Omental fat pad (tissue), 4 donors: Measurements from ENCODE around the gene GAS2L1. TPM values are rescaled to one million over a fixed set of nuclear protein-coding genes. Genes with fewer than 3 reads are reported as not detected.
"Not testable (repeated sequence)": the region's sequence is repeated elsewhere in the genome, so short reads cannot be mapped to it uniquely, and the experiment has no call there.

Source experiments
- ATAC-seq: fragments of 150-250 bp; one replicate; pipeline ENCODE4 v1.9.1; 2016; ENCODE audit warnings: mild to moderate bottlenecking, moderate library complexity; ENCODE audit not compliant: low FRiP score
- DNase-seq: peaks from one replicate; pipeline ENCODE4 v3.0.0-alpha.2; 2019; ENCODE audit warnings: low spot score
- total RNA-seq, 4 donors: library from RNA; depleted of rRNA; stranded (reverse); fragments of >200 nt; gene quantifications; one replicate each; pipeline ENCODE4 v1.1.0, GENCODE V29; 2016
- TF ChIP-seq, protein P1 (sequence below), 3 donors: fragments of 450-650 bp; IDR thresholded peaks; one replicate each; pipeline ENCODE4 v1.5.1; 2016 to 2017; ENCODE audit warnings: antibody characterized with exemption in 3 of 3, mild to moderate bottlenecking in 3 of 3, moderate library complexity in 2 of 3

Gene GAS2L1
- total RNA-seq, 4 donors from 2014 or later = 13.4 to 29.0 (median 22.7) TPM

DNA sequence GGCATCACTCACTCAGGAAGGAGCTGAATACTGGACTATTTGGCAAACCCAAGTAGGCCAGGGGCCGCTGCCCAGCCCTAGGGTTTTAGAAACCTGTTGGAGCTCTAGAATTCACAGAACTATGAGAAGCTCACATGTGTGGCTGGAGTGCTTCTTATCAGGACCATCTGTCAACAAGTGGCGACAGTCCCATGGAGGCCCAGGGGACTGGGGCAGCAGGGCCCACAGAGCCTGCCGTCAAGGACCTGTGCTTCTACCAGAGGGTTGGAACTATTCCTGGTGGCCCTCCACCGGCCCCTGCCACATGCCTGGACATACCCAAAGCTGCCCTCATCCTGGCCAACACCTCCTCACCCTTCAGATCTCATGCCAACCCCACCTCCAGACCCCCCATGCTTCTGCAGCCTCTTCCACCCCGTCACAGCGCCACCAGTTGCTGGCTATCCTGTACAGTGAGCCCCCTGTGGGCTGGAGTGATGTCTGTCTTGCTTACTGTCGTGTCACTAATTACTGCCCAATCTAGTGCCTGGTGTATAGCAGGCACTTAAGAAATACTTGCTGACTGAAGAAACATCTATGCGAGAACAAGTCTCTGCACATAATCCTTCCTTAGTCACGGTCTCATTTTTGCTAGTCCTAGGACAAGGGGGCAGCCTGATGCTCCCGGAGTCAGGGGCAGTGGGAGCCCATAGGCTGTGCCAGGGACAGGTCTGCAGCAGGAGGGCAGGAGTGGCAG lies 36.3 kb downstream of the GAS2L1 start:
- ATAC-seq (no peak), DNase-seq (no peak)
- TF ChIP-seq, protein P1, sequence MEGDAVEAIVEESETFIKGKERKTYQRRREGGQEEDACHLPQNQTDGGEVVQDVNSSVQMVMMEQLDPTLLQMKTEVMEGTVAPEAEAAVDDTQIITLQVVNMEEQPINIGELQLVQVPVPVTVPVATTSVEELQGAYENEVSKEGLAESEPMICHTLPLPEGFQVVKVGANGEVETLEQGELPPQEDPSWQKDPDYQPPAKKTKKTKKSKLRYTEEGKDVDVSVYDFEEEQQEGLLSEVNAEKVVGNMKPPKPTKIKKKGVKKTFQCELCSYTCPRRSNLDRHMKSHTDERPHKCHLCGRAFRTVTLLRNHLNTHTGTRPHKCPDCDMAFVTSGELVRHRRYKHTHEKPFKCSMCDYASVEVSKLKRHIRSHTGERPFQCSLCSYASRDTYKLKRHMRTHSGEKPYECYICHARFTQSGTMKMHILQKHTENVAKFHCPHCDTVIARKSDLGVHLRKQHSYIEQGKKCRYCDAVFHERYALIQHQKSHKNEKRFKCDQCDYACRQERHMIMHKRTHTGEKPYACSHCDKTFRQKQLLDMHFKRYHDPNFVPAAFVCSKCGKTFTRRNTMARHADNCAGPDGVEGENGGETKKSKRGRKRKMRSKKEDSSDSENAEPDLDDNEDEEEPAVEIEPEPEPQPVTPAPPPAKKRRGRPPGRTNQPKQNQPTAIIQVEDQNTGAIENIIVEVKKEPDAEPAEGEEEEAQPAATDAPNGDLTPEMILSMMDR (IDR thresholded peaks at IDR 0.05) = no peak

DNA sequence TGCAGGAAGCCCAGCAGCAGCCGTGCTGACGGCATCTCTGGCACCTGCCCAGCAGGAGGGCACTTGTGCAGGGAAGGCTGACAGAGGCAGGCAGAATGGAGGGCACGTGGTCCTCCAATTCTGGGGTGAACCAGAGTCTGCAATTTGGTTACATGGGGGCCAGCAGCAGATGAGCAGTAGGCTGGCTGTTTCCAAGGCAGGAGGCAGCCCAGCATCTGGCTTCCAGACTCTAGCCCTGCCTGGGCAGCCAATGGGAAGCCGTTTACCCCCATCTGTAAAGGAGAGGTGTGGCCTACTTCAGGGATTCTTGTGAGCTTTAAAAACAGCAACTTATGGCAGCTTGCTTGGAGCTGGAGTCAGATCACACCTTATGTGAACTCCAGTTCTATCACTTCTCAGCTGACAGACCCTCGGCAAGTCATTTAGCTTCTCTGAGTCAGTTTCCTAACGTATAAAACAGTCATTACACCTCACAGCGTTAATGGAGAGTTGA lies 36.9 kb downstream of the GAS2L1 start:
- DNase-seq = no peak
- TF ChIP-seq, protein P1 (IDR thresholded peaks at IDR 0.05) = no peak
- no peak for ATAC-seq

DNA sequence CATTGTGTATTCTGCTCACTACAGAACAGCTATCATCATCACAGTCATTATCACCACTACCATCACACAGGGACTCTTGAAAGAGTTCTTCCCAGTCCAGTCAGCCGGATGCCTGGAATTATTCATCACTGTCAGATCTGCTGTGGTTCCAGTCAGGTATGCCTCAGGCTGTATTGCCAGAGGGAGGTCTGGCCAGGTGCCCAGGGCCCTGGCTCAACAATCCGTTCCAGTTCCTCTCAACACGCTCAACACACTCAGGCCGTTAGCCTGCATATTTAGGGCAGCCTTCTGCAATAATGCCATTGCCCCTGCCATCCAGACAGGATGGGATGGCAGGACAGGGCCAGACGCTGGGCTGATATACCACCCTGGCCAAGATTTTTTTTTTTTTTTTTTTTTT lies 37.7 kb downstream of the GAS2L1 start:
- ATAC-seq = peak; percentile 87
- TF ChIP-seq, protein P1 (IDR thresholded peaks at IDR 0.05) = no peak
- DNase-seq = peak; percentile 39

DNA sequence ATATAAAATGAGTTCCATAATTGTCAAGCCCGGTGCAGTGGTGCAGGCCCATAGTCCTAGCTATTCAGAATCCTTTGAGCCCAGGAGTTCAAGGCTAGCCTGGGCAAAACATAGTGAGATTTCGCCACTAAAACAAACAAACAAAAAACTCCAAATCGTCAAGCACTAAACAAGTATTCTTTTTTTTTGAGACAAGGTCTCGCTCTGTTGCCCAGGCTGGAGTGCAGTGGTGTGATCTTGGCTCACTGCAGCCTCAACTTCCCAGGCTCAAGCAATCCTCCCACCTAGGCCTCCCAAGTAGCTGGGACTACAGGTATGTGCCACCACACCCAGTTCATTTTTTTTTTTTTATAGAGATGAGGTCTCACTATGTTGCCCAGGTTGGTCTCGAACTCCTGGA lies 38.4 kb downstream of the GAS2L1 start:
- not testable (repeated sequence) for DNase-seq, ATAC-seq

- TF ChIP-seq, protein P1 (IDR thresholded peaks at IDR 0.05) = no peak
- no peak for DNase-seq
Measured at GRCh38 chr22:29345932-29346331, 39.5 kb downstream of the GAS2L1 start.

DNA sequence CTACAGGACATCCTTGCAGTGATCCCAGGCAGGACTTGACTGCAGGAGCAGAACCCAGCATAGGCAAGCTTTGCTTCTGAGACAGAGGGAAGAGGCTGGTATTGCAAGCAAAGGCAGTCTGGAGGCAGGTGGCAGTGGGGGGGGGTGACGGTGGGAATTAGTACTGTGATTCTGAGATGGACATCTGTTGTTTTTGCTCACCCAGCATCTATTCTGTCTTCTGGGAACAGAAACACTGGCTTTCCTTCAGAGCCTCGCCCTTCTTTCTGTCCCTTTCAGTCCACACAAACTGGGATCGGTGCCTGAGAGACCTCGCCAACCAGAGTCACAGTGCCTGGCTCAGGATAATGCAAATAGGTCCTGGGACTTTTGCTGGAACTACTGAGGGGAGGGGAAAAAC lies 40.2 kb downstream of the GAS2L1 start:
- ATAC-seq (no peak), DNase-seq (no peak)
- TF ChIP-seq, protein P1 (IDR thresholded peaks at IDR 0.05) = no peak

More at GRCh38 chr22:29345932-29346331, 39.5 kb downstream of the GAS2L1 start:
- no peak for ATAC-seq

DNA sequence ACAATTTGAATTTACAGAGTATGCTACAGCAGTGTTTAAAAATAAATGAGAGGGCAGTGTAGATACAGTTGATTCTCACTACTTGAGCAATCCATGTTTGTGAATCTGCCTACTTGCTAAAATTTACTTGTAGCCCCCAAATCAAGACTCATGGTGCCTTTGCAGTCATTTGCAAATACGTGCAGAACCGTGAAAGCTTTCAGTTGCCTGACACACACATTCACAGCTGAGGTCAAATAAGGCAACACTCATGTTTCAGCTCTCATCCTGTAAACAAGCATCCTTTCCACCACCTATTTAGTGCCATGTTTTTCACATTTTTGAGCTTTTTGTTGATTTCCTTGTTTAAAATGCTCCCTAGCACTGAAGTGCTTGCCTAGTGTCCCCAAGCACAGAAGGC lies 41.6 kb downstream of the GAS2L1 start:
- ATAC-seq = no peak
- no peak for DNase-seq
- TF ChIP-seq, protein P1 (IDR thresholded peaks at IDR 0.05) = no peak
